A204.1 (cell line): ENCODE results near the gene MAP3K20.
"Not testable (repeated sequence)": the region's sequence is repeated elsewhere in the genome, so short reads cannot be mapped to it uniquely, and the experiment has no call there.

Source experiments
- FAIRE-seq: peaks from 2 replicates; lab custom pipeline; 2012; peaks lifted over from hg19 to GRCh38; lab: Jason Lieb, UNC

Gene MAP3K20

DNA sequence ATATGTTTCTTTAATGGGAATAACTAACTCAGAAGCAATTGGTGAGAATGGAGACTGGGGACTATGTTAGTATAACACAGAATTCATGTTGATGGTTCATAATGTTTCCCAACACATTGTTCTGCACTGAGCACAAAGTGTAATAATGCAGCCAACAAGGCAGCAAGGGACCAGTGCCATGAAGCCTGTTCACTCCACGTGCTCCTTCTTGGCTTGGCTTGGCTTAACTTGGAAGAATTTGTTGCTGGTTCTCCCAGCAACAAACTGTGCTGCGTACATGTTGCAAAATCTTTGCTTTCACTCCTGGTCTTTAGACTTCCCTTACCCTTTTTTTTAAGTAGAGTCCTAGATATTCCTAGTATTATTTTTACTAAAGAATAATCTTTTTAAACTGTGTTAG, 129.7 kb downstream of the MAP3K20 start:
- FAIRE-seq: no peak

DNA sequence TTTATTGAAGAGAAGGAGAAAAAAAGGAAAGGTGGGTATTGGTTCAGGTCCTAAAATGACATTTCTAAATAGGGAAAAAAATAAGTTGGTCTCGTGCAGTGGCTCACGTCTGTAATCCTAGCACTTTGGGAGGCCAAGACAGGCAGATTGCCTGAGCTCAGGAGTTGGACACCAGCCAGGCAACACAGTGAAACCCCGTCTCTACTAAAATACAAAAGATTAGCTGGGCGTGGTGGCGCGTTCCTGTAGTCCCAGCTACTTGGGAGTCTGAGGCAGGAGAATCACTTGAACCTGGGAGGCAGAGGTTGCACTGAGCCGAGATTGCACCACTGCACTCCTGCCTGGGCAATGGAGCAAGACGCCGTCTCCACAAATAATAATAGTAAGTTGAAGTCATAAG, 131.5 kb downstream of the MAP3K20 start:
- not testable (repeated sequence) for FAIRE-seq

DNA sequence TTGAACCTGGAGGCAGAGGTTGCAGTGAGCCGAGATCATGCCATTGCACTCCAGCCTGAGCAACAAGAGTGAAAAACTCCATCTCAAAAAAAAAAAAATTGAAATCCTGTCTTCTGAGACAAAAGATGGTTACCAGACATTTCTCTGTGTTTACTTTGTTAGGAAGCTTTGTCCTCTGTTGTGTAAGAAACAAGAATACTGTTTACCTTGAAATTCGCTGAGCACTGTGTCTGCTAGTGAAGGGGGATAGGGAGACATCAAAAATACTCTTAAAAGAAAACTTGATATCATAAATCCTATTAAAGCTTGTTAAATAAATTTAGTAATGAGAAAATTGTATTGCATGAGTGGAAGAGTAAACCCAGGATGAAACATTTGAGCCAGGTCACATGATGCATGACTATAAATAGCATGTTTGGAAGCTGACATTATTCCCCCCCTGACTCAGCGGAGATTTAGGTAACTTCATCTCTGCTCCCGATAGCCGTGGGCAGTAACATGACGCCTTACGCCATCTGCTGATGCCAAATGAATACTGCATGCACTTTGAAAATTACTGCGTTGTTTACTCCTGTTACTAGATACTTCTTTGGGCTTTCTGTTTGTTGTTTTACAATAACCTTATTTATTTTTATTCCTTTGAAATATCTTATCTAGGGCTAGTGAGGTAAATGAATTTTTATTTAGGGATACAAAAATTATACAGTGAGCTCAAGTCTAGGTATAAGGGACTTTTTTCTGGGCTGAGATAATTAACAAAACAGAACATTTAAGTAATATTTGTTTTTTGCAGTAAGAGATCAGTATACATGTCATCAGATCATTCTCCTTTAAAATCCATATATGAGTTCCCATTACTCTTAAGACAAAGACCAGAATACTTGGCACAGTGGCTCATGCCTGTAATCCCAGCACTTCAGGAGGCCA, 134.9 kb downstream of the MAP3K20 start:
- peak; percentile 96 for FAIRE-seq

DNA sequence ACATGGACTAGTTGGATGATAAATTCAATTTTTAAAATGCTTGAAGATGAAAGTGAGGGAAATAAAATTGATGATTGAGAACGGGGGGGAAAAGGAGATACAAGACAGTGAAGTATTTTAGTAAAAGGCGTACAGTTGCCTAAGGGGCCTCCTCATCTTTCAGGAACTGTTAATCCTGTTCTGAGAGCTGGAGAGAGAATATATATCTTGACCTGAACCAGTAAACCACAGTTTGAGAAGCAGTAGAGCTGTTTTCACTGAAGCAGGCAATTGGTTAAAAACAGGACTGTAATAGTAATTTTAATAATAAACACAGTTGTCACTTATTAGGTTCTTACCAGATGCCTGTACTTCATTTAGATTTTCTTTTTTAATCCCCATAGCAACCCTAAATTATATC, 137.5 kb downstream of the MAP3K20 start:
- no peak for FAIRE-seq

DNA sequence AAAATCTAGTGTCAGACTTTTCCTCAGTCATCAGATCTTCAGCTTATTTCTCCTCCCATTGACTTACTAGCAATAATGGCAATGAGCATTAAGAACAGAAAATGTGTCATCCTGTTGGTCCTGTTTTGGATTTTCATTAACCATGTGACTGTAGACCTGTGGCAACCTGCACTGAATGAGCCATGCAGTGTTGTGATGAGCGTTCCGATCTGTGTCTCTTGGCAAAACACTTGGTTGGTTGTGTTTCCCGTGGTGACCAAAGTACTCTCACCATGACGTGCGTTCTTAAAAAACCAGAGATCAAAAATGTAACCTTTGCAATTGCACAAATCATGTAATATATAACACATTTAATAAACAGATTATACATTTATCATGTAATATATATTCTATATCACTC, 138.6 kb downstream of the MAP3K20 start:
- FAIRE-seq: no peak

DNA sequence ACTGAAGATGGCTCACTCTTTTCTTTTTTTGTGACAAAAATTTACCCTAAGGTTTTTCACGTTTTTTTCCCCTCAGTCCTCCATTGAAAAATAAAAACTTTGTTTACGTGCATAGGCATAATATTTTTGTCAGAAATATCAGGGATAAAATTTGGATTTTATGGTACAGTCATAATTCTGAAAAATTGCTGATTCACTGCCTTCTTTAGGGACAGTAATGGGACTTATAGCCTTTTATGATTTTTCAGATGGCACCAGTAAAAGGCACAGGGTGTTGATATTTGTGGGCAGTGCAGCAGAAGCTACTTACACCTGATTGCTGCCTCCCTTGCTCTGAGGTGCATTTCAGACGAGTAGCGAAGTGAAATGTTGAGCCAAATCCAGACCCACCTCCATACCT, 139.7 kb downstream of the MAP3K20 start:
- FAIRE-seq: no peak

DNA sequence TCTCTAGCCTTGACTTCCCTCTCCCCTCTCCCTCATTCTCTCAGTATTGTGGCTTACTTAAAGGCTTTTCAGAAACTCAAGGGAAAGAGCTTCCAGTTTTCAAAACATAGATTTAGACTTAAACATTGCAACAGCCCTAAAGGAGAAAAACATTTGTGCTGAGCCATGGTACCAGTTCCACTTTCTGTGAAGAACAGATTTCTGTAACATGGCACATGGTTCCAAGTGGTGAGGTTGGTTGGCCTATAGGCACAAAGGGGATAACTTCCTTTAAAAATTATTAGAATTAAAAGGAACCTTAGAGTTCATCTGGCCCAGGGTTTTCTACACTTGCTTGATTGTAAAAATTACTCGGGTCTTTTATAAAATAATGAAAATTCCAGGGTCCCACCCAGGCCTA, 140.4 kb downstream of the MAP3K20 start:
- FAIRE-seq: no peak

DNA sequence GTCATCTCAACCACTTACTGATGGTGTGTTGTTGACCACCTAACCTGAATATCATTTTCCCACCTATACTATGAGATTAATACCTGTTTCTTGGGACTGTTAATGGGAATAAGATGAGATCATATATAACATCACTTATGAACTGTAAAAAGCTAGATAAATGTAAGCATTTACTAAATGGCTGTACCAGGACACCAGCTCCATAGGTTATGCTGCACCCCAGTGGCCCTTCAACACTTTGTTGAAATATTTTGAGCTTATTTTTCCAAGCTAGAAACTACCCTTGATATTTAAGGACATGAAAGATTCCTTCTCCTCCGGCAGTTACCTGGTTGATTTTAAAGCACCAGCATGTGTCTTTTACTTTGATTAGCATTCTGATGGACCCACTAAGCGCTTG, 141.0 kb downstream of the MAP3K20 start:
- no peak for FAIRE-seq

DNA sequence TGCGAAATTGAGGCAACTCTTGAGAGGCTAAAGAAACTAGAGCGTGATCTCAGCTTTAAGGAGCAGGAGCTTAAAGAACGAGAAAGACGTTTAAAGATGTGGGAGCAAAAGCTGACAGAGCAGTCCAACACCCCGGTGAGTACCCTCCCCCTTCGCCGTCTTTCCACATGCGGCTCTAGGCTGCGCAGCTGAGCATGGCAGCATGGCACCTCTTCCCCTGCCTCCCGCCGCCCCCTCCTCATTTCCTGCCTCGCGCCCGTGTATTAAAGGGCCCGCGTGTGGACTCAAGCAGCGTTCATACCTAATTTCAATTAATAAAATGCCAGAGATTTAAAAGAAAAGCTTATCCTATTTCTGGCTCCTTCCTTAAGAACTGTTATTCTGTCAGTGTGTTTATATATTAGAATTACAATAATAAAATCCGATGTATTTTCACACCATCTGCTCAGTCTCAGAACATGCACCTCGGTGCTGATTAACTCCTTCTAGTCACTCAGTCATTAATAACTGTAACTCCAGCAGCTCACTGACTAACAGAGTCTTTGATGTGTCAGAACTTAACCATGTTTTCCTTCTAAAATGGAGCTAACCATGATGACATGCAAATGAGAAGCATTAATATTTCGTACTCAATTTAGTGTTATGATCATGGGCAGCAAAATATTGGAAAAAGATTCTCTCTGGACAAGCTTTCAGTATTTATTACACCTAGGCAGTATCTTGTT, 141.6 kb downstream of the MAP3K20 start:
- FAIRE-seq: no peak

DNA sequence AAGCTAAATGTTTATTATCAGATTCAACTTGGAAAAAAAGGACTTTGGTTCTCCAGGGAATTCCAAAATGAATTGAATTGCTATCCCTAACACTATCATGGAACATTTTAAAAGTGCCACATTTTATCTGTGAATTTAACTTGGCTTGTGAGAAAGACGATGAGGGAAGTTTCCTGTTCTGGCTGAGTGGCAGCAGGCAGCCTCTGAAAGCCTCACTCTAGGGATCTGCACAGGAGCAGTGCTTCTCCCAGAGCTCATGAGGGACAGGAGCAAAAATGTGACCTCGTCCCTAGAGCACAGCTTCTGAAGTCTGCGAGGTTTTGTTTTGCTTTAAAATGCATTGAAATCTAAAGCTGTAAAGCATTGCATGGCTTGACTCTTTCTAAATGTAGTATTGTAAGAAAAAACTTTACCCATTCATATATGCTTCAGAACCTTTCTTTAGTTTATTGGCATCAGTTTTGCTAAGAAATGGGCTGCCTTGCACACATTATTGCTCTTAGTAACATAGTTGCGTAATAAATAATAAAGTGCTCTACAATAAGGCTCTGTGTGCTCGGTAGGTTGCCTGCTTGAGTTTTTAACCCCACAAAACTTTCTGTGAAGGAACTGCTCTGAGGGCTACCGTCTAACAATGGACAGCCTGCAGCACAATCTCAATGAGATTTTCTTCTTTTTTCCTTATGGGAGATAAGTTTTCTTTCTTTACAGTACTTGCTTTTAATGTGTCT, 142.8 kb downstream of the MAP3K20 start:
- no peak for FAIRE-seq

DNA sequence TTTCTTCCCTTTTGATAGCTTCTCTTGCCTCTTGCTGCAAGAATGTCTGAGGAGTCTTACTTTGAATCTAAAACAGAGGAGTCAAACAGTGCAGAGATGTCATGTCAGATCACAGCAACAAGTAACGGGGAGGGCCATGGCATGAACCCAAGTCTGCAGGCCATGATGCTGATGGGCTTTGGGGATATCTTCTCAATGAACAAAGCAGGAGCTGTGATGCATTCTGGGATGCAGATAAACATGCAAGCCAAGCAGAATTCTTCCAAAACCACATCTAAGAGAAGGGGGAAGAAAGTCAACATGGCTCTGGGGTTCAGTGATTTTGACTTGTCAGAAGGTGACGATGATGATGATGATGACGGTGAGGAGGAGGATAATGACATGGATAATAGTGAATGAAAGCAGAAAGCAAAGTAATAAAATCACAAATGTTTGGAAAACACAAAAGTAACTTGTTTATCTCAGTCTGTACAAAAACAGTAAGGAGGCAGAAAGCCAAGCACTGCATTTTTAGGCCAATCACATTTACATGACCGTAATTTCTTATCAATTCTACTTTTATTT, 145.6 kb downstream of the MAP3K20 start:
- no peak for FAIRE-seq

DNA sequence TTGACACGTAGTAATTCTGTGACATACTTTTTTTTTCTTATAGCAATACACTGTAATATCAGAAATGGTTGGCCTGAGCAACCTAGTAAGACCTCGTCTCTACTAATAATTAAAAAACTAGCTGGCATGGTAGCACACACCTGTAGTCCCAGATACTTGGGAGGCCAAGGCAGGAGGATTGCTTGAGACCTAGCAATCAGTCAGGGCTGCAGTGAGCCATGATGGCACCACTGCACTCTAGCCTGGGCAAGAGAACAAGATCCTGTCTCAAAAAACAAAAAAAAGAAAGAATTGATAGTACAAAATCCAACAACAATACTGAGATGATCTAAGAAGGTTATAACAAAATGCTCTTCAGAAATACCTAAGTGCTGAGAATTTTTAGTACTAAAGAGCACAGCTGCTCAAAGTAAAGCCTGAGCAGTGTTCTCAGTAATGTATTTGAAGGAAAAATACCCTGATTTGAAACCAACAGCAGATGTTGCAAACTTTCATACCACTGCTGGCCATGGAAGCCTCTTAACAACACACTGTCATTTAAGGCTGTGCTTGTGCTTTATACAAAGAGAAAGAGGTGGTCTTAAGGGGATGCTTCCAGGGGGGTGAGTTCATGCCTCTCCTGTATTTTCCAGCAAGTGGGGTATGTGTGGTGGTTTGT, 146.4 kb downstream of the MAP3K20 start:
- no peak for FAIRE-seq

DNA sequence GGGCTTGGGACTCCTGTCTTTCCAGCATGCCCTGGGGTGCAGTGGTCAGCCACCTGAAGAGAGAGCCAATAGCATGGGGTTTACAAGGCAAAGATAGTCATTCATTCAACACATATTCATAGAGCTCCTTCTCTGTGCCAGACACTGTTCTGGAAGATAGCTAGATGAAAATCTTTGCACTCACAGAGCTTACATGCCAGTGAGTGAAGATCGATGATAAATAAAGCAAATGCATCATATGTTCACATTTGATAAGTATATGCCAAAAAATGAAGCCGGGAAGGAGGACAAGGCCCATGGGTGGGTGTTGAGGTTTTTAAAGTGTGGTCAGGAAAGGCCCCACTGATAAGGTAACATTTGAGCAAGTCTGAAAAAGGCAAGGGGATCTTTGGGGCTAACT, 148.2 kb downstream of the MAP3K20 start:
- FAIRE-seq: no peak

DNA sequence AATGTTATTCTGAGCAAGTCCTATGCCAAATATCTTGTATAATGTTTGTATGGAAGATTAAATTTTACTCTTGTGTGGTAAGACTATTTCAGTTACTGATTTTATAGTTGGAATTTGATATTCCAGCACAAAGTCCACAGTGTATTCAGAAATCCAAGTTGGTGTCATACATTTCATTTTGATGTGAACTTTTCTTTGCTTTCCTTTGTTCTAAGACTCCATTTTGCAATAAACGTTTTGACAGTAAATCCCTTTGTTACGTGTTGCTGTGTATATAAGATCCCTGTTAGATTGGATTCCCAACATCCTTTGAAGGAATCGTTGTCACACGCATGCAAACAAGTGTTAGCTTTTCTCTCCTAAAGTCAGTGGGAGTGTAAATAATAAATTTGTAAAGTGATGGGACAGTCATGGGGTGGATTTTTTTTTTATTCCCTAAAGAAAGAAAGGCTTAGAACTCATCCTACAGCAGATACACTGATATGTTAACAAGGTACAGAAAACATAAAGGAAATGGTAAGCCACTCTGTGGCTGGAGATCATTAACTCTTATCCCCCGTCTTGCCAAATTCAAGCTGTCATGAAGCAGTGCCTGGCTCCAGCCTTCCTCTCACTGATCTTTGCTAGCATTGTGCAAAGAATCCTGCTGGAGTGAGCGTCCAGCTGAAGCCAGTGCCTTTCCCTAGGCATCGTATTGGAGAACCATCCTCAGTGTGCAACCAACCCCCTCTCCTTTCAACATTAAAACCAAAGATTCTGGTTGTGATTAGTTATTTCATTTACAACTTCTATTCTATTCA, 151.5 kb downstream of the MAP3K20 start:
- FAIRE-seq: no peak

DNA sequence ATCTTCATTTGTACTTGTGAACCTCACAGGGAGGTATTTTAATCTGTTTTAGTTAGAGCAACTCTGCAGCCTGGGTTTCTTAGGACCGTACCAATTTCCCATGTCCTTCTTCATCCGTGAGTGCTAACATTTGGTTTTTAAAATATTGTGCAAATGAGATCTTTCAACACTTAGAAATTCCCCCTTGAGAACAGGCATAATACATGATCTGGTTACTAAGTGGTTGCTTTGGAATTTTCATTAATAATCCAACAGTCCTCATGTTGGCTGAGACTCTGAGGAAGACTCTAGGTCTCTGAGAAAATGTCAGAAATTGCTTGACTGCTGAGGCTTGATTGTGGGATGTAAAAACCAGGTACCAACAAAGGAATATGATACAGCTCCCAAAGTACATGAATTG, 153.4 kb downstream of the MAP3K20 start:
- no peak for FAIRE-seq

DNA sequence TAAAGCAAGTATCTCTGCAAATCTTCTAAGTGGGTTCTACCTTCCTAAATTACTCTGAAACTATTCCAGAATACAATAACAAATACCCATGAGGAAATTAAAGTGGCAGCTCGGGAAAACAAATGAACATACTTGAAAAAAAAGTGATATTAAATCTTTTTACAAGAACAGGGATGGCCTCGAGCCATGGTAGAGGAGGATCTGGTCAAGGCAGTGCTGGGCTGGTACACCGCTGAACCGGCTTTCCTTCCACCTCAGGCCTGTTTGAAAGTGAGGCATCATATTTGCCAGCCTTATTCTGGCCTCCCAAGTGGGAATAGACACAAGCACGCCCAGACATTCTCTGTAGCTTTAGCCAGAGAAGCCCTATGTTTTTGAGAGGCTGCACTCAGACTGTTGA, 154.5 kb downstream of the MAP3K20 start:
- FAIRE-seq: no peak

DNA sequence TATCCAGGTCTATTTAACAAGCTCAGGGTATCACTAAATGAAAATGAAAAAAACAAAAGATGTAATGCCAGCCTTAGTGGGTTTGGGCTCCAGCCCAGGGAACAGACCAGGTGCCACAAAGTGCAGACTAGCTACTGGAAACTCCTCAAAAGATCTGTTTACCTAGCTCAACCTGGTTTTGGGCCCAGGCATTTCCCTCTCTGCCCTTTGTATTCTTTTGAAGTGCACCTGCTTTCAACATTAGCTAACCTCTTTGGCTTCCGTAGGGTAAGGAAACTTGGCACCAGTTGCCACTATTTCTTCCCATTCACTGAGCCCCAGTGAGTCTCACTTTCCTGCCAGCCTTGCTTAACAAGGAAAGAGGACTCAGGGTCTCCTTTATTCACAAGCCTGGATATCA, 155.4 kb downstream of the MAP3K20 start:
- FAIRE-seq: no peak

DNA sequence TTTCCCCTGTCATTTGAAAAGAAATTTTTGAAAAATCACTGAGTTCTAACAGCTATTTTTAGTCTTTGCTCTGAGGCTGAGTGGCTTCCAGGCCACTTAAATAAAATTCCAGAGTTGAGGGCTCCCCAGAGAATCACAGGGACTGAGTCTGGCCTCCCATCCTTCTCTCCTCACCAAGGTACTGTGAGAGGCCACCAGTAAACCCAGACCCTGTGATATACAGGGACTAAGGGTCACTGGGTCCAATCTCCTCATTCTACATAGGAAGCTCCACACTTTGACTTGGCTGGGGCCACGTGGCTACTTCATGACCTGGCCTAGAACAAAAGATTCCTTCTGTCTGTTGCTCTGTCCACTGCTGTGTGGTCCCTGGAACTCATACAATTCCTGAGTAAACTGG, 155.8 kb downstream of the MAP3K20 start:
- FAIRE-seq: no peak

DNA sequence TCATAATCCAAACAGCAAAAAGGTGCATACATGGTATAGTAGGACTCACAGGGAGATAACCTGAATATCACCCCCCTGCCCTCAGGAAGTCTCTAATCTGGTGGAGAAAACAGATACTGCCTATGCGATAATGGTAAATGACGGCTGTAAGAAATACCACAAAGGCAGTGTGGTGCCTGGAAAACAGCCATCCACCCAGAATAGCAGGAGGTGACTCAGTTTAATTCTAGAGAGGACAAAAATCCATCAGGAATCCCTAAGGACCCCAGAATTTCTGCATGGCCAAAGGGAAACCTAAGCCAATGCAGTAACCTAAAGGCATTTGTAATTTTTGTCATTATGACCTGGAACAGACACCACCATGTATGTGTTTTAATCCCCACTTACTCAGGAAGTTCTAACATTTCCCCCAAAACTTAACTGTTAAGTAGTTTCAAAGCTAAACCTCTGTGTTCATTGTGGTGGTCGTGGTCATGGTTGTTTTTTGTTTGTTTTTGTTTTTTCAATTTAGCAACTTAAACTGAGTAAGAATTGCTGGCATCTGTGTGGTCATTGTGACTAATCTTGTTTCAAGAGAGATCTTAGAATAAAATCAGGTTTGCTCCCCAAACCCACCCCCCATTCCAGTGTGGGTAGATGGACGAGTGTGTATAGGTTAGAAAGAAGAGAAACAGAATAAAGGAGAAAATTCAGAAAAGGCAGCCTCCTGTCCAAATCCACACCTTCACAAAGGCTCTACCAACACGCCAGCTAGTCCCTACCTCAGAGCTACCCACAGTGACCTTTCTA, 157.5 kb downstream of the MAP3K20 start:
- no peak for FAIRE-seq
